Measurements from ENCODE around the gene C12orf56.
A peak's percentile ranks its signal among the peaks of the same experiment; 100 is the strongest.
"Not testable (repeated sequence)": the region's sequence is repeated elsewhere in the genome, so short reads cannot be mapped to it uniquely, and the experiment has no call there.

C12orf56 gene

DNA sequence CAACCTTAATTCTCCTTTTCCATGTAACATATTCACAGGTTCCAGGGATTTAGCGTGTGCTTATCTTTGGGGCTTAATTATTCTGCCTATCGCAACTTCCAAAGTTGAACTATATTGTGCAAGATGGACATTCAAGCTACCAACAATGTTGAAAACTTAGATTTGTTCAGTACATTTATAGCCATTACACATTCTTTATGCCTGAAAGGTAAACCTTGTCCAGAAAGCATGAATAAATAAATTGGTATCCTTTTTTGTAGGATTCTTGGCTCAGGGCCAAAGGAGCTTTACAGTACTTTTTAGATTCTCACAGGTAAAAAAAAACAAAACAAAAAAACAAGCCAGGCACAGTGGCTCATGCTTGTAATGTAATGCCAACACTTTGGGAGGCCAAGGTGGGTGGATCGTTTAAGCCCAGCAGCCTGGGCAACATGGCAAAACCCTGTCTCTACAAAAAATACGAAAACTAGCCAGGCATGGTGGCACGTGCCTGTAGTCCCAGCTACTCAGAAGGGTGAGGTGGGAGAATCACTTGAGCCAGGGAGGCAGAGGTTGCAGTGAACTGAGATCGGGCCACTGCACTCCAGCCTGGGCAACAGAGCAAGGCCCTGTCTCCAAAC is 3.3 kb downstream of the C12orf56 start:
- DNase-seq, result no peak

DNA sequence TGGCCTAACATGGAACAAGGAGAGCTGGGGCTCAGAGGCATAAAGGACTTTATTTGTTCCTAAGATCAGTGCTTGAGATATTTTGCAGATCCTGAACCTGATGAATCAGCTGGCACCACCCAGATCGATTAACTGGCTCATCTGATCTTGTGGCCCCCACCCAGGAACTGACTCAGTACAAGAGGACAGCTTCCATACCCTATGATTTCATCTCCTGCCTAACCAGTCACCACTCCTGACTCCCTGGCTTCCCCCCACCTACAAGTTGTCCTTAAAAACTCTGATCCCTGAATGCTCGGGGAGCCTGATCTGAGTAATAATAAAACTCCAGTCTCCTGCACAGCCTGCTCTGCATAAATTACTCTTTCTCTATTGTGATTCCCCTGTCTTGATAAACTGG is 5.1 kb downstream of the C12orf56 start:
- DNase-seq, result no peak

DNA sequence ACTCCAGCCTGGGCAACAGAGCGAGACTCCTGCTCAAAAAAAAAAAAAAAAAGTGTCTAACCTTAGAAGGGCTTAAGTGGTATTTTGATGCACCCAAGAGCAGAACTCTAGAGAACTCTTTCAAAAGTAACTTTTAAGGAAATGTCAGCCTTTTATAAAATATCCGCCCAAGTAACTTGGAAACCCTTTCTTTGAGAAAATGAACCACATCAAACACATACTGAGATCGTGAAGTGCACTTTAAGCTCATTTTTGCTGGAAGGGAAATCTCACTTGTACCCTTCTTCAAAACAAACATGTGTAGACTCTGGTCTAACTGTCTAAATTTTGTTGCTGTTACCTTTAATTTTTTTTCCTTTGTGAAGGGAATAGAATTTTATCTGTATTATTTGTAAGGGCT is 5.5 kb downstream of the C12orf56 start:
- DNase-seq, result no peak

DNA sequence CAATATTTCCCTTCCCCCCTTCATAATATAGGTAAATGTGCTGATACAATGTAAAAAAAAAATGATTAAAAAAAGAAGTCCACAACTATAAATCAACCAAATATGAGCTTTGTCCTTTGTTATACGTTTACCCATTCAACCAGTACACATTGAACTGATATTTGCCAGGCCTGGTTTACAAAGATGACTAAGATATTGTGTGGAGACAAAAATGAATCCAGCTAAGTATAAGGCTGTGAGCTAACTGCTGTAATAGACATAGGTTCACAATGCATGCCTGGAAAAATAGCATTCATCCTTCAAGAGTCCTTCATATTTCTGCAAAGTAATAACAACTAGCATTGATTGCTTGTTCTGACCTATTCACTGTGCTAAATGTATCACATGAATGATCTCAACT is 6.9 kb downstream of the C12orf56 start:
- no peak for DNase-seq

DNA sequence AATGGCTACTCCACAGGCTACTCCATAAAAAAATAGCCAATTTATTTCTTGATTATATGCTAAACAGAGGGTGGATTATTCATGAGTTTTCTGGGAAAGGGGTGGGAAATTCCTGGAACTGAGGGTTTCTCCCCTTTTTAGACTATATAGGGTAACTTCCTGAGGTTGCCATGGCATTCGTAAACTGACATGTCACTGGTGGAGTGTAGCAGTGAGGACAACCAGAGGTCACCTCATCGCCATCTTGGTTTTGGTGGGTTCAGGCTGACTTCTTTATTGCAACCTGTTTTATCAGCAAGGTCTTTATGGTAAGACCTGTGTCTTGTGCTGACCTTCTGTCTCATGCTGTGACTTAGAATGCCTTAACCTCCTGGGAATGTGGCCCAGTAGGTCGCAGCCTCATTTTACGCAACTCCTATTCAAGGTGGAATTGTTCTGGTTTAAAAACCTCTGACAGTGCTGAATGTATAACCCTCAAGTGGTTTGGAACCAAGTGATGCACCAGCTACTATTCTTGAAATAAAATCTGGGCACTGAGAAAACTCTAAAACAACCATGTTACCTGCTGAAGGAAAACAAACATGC is 27.7 kb downstream of the C12orf56 start:
- no peak for DNase-seq

DNA sequence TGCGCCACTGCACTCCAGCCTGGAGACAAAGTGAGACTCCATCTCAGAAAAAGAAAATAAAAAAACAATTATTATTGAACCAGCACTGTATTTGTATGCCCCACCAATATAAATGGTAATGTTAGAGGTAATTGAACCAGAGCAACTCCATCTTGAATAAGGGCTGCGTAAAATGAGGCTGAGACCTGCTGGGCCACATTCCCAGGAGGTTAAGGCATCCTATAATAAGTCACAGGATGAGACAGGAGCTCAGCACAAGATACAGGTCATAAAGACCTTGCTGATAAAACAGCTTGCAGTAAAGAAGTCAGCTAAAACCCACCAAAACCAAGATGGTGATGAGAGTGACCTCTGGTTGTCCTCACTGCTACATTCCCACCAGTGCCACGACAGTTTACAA is 29.4 kb downstream of the C12orf56 start:
- not testable (repeated sequence) for DNase-seq

DNA sequence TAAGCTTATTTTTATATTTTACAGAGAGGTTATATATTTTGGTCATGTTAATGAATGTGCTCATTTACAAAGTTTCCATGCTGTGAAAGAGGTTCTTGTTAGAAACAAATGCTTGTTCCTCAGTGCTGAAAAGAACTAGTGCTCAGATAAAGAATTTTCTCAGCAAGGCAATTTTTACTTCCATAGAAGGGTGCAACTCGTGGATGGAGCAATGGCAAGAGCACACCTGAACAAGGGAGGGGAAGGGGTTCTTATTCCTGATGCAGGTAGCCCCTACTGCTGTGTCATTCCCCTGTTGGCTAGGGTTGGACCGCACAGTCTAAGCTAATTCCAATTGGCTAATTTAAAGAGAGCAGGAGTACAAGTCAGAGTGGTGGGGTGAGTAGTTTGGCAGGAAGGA is 34.3 kb downstream of the C12orf56 start:
- DNase-seq, result not testable (repeated sequence)

DNA sequence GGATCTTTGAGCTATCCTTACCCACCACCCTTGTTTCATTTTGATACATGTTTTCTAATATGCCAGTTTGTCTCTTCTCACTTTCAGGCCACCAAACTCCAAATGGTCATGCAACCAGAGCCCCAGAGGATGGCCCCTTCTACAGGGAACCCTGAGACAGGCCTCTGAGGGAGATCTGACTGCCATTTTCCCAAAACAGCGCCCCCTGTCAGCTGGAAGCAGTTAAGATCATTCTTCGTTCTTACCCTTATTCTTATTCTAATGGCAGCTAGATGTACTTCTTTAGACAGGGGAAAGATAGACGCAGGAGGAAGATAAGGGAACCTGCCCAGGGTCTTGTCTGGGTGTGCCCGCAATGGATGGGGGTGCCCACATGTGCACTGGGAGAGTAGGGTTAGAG is 38.4 kb downstream of the C12orf56 start:
- no peak for DNase-seq

DNA sequence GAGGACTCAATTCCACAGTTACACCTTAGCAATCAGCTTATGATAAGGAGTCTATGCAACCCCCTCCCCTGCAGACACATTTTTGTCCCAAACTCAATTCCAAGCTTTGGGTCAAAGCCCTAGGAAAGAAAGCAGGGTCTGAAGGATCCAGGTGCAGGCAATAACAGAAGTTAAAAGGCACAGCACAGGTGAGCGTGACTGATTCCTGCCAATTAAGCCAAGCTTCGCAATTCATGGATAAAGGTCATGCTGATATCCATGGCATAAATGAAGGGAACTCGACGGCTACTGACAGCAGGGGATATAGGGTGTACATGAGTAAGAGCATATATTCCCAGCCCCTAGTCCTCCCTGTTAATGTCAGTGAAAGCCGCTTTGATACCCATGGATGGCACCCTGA is 39.3 kb downstream of the C12orf56 start:
- no peak for DNase-seq

DNA sequence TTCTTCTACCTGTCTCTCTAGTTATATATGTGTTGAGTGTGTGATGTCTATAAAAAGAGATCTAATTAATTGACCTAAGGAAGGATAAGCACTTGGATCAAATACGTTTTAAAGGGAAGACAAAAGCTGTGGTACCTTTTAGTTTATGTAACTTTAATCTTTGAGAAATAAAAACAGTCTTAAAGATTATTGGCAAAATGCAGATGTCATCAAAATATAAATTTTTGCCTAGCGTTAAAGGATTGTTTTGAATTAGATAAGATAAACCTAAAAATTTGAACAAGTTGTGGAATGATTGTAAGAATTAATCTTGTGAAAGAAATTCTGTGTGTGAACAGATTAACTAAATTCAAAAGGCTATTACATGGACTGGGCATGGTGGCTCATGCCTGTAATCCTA is 42.9 kb downstream of the C12orf56 start:
- DNase-seq, result no peak

DNA sequence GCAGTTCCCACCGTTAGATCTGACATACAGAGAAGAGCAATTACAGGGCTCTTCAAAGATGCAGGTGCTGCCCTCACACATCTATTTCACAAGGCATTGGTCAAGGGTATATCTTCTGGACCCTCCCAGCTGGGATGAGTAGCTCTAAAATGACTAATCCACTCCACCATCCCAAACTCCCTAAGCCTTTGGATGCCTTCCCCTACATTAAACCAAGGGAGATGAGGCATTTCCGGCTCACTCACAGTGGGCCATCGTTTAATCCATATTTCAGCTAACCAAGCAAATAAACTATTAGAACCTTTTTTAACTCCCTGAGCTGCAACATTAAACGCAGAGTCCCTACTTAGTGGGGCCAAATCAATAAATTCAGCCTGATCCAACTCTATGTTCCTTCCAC is 45.9 kb downstream of the C12orf56 start:
- not testable (repeated sequence) for DNase-seq

DNA sequence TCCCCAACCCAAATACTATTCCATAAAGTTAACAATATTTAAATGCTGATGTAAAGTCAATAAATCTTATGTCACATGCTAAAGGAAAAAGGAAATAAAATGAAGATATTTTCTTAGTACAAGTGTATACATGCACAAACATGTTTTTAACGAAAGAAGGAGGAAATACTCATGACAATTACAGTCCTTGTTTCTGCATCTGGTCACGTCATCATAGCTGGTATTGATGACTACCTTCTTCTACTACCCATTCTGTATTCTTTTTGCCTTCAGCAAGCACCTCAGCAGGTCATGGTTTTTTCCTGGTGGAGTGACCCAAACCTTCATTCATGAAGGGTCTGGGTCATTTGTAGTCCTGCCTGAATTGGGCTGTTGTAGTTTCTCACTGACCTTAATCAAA is 50.0 kb downstream of the C12orf56 start:
- not testable (repeated sequence) for DNase-seq

DNA sequence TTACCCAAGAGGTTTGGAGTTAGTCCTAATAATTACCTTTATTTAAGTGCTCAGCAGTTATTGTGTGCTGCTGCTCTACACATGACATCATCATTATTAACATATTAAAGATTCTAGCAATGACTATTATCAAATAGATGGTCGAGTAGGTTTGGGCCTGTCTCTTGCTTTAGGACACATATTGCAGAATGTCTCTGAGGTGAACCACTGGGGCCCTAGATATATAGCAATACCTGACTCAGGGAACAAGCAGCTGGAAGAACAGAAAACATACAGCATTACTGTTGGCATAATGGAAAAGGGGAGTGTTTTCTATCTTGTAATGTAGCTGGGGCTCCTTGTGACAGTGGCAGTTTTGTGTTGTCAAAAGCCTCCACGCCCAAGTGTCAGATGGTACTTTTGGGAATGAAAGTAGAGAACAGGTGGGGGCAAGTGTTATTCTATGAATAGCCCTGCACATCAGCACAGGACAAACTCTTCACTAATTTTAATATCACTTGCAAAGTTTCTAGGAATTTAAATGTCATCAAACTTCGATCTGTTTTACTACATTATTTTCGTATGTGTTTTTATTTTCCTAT is 54.6 kb downstream of the C12orf56 start:
- DNase-seq, result no peak

DNA sequence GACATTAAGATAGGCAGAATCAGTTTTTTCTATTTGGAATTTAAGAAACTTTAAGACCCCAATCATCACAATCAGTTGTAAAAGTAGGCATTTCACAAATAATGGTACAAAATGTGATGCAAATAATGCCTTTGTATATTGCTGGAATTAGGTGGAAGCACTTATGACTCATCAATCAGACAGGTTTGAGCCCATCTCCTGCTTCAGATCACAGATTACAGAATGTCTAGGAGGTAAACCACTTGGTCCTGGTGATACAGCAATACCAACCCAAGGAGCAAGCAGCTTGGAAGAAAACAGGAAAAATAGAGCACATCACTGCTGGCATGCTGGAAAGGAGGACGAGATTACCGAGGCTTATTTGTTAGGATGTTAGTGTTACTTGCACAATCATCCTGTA is 57.6 kb downstream of the C12orf56 start:
- no peak for DNase-seq

DNA sequence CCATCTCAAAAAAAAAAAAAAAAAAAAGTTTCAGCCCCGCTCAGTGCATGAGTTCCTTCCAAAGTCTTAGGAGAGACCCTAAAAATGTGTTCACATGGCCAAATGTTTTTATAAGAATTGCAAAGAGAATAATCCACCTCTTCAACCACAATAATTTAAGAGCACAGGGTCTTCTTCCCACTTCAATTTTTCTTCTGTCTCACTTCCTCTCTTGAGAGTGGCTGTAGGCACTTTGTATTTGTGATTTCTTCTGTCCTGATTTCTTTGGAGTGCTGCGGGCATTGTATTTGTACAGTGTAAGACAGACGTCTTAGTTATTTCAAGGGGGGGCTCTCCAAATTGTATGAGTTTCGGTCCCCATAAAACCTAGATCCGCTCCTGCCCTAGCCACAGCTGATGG is 58.3 kb downstream of the C12orf56 start:
- no peak for DNase-seq

DNA sequence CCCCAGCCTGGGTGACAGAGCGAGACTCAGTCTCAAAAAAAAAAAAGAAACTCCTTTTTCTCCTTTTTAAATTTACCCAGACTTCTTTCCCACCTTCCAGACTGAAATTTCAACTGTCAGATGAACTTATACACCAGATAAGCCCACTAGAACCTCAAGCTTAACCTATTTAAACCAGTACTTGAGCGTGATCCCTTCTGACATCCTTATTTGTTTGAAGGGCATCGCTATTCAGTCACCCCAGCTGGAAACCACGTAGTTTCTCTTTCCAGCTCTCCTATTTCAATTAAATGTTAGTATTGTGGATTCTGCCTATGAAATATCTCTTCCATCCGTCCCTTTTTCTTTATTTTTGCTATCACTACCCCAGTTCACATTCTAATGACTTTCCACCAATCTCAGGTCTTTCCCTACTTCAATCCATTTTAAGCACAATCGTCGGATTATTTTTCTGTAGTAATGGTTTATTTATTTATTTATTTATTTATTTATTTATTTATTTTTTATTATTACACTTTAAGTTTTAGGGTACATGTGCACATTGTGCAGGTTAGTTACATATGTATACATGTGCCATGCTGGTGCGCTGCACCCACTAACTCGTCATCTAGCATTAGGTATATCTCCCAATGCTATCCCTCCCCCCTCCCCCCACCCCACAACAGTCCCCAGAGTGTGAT is 61.4 kb downstream of the C12orf56 start:
- not testable (repeated sequence) for DNase-seq

DNA sequence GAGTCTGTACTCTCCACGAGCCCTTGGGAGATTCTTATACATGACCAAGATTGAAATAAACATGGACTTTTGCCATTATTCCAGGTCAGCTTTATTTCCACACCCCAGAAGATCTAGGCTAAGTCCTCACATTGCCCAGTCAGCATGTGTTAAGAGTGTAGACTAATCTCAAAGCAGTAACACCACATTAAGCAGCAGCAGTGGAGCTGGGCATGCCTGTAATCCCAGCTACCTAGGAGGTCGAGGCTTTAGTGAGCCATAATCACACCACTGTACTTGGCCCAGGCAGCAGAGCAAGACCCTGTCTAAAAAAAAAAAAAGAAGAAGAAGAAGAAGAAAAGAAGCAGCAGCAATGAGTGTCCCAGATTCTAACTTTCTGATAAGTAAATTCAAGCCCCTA is 65.5 kb downstream of the C12orf56 start:
- DNase-seq, result no peak

DNA sequence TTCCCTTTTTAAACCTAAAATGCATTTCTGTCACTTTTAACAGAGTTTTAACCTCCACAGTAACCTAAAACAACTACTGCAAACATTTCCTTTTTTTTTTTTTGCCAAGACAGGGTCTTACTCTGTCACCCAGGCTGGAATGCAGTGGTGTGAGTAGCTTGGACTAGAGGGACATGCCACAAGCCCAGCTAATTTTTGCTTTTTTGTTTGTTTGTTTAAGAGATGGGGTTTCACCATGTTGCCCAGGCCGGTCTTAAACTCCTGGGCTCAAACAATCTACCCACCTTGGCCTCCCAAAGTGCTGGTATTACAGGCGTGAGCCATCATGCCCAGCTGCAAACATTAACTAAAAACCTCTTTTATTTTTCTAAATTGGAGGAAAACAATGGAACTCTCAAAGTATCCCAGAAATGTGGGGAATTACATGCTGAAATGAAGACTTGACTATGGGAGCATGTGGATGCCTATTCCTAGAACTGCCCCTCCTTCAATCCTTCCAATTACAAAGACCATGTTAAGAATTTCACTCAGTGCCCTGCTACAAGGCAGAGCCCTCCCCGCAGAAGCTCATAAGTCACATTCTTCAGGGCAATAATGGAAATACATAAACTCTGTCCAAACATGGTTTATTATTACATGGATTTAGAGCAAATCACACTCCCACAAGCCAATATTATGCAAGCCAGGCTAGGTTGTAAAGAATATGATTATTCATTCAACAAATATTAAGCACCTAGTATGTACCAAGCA is 66.9 kb downstream of the C12orf56 start:
- DNase-seq, result no peak

DNA sequence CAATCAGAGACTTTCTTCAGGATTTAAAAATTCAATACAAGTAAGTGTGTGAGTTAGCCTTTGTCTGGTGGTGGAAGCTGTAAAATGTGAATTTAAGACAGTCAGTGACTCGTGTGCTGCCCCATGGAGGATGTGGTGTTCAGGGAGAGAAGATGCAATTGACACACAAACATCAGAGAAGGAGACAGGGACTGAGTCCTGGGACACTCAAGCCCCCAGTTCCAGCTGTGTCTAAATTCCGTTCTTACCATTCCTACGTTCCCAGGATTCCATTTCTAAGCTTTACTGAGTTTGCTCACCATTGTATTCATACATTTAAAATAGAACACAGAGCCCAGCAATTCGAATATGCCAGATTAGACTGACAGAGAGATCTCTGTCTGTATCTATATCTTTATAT is 67.6 kb downstream of the C12orf56 start:
- no peak for DNase-seq

DNA sequence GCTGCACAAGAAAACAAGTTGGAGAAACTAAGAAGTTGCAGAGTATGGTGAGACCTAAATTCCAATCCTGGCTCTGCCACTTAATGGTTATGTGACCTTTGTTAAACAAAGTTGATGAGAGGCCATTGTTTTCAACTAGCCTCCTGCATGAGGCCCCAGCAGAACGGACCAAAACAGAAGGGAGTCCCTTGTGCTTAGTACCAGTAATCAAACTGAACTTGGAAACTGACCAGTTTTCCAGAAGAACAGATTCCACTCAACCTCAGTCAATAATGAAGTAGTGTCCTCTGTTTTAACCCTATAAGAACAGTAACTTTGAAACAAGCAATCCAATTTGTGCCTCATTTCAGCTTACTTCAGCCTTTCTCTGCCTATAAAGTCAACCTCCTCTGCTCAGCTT is 69.9 kb downstream of the C12orf56 start:
- DNase-seq, result peak in 1 of 58 donors; percentile 1

DNA sequence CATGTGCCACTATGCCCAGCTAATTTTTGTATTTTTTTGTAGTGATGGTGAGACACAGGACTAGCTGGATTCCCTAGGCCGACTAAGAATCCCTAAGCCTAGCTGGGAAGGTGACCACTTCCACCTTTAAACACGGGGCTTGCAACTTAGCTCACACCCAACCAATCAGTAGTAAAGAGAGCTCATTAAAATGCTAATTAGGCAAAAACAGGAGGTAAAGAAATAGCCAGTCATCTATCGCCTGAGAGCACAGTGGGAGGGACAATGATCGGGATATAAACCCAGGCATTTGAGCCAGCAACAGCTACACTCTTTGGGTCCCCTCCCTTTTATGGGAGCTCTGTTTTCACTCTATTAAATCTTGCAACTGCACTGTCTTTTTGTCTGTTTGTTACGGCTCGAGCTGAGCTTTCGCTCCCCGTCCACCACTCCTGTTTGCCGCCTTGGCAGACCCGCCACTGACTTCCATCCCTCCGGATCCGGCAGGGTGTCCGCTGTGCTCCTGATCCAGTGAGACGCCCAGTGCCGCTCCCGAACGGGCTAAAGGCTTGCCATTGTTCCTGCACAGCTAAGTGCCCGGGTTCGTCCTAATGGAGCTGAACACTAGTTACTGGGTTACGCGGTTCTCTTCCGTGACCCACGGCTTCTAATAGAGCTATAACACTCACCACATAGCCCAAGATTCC is 70.9 kb downstream of the C12orf56 start:
- DNase-seq, result not testable (repeated sequence)
